Endodermal cell (in vitro differentiated cells): ENCODE results near the gene KRT40. TPM values are rescaled to one million over a fixed set of nuclear protein-coding genes. Genes with fewer than 3 reads are reported as not detected.

Experiments
- DNase-seq: peaks from one replicate; pipeline ENCODE4 v3.0.0-alpha.2; 2017
- H3K27ac ChIP-seq: 2 replicates; pipeline ENCODE4 v1.5.1; 2013; ENCODE audit warnings: mild to moderate bottlenecking, low read depth, low read length, moderate library complexity
- H3K27me3 ChIP-seq: 2 replicates; pipeline ENCODE4 v1.6.1; 2013; ENCODE audit warnings: mild to moderate bottlenecking, low read length, moderate library complexity; ENCODE audit not compliant: insufficient read depth, control insufficient read depth, poor library complexity, severe bottlenecking
- H3K36me3 ChIP-seq: 2 replicates; pipeline ENCODE4 v1.7.0; 2013; ENCODE audit warnings: mild to moderate bottlenecking, low read length, moderate library complexity; ENCODE audit not compliant: control insufficient read depth, insufficient read depth
- H3K4me1 ChIP-seq: one replicate; pipeline ENCODE4 v1.7.0; 2013; ENCODE audit warnings: low read length; ENCODE audit not compliant: control insufficient read depth, insufficient read depth
- H3K4me3 ChIP-seq: 2 replicates; pipeline ENCODE4 v1.5.1; 2013; ENCODE audit warnings: mild to moderate bottlenecking, low read length, moderate library complexity
- H3K9ac ChIP-seq: 2 replicates; pipeline ENCODE4 v1.6.1; 2013; ENCODE audit warnings: mild to moderate bottlenecking, low read length, moderate library complexity; ENCODE audit not compliant: poor library complexity, severe bottlenecking; ENCODE audit errors: extremely low read depth
- H3K9me3 ChIP-seq: 2 replicates; pipeline ENCODE4 v1.6.1; 2013; ENCODE audit warnings: mild to moderate bottlenecking, low read length, moderate library complexity; ENCODE audit not compliant: control insufficient read depth
- H3K27ac Mint-ChIP-seq: 2 replicates; pipeline ENCODE4 v1.8.0; 2020; ENCODE audit warnings: mixed read lengths
- H3K27me3 Mint-ChIP-seq: 2 replicates; pipeline ENCODE4 v1.8.0; 2021; ENCODE audit warnings: mild to moderate bottlenecking, mixed read lengths; ENCODE audit not compliant: insufficient read depth
- H3K36me3 Mint-ChIP-seq: 2 replicates; pipeline ENCODE4 v1.8.0; 2020; ENCODE audit warnings: low read depth, mixed read lengths
- H3K4me1 Mint-ChIP-seq: 2 replicates; pipeline ENCODE4 v1.8.0; 2020; ENCODE audit warnings: mixed read lengths
- H3K4me3 Mint-ChIP-seq: 2 replicates; pipeline ENCODE4 v1.8.0; 2020; ENCODE audit warnings: mild to moderate bottlenecking, moderate library complexity, mixed read lengths
- H3K9me3 Mint-ChIP-seq: 2 replicates; pipeline ENCODE4 v1.8.0; 2020; ENCODE audit warnings: mild to moderate bottlenecking, mixed read lengths
- CTCF ChIP-seq: fragments of 200-600 bp; sonication (generic); conservative IDR thresholded peaks from 2 replicates; pipeline ENCODE4 v1.5.0; 2021; ENCODE audit warnings: antibody characterized with exemption, mild to moderate bottlenecking
- WGBS, 2 experiments: methylation state at CpG; one replicate each; pipeline versions ENCODE4 v1.1.5 to v1.1.7; 2013; ENCODE audit warnings: missing lambda C conversion rate in 2 of 2, mixed read lengths in 1 of 2; ENCODE audit not compliant: insufficient coverage in 1 of 2, insufficient read length in 1 of 2; 5-methylcytosine and 5-hydroxymethylcytosine counted together
- total RNA-seq, 2 donors: library from RNA; stranded (reverse); fragmentation: NEBNext Ultra II Directional in 1 of 2; extraction: Animal tissue kit (Norgen Biotek cat#: 25700) in 1 of 2; gene quantifications; 2 replicates in 1 of 2; 3 replicates in 1 of 2; pipeline ENCODE4 v1.2.1, GENCODE V29; 2021

Gene KRT40
- total RNA-seq, 2 donors from 2014 or later: not detected

- Mint-ChIP-seq H3K9me3 (no peaks in the 10 kb centered on the region), H3K27ac (no peak overlapping the region), H3K4me1 (peaks cover 26% of the 10 kb centered on the region), H3K4me3 (no peak overlapping the region), H3K36me3 (no peaks in the 10 kb centered on the region), H3K27me3 (peaks cover 63% of the 10 kb centered on the region)
- peaks cover 76% of the 10 kb centered on the region for H3K27me3 ChIP-seq
- no peak overlapping the region for H3K9ac ChIP-seq
- H3K36me3 ChIP-seq: no peaks in the 10 kb centered on the region
- DNase-seq: no peak
- no peaks in the 10 kb centered on the region for H3K4me1 ChIP-seq
- H3K27ac ChIP-seq: no peak overlapping the region
- 87 to 93% methylated on average over 4 to 6 of the region's 6 CpGs for WGBS, 2 experiments
- H3K9me3 ChIP-seq: no peaks in the 10 kb centered on the region
- no peak overlapping the region for H3K4me3 ChIP-seq
- no peak for TF ChIP-seq CTCF
Observed at GRCh38 chr17:40940266-40940665, 43.9 kb downstream of the KRT40 start.

GRCh38 chr17:40938981-40939380 lies 45.1 kb downstream of the KRT40 start:
- Histone ChIP-seq H3K27ac (no peak overlapping the region), H3K4me3 (no peak overlapping the region), H3K36me3 (no peaks in the 10 kb centered on the region), H3K9me3 (no peaks in the 10 kb centered on the region), H3K27me3 (peaks cover 81% of the 10 kb centered on the region), H3K9ac (no peak overlapping the region), H3K4me1 (no peaks in the 10 kb centered on the region)
- Mint-ChIP-seq H3K9me3 (no peaks in the 10 kb centered on the region), H3K27me3 (peaks cover 59% of the 10 kb centered on the region), H3K4me1 (peaks cover 14% of the 10 kb centered on the region), H3K4me3 (no peak overlapping the region), H3K36me3 (no peaks in the 10 kb centered on the region), H3K27ac (no peak overlapping the region)
- 86% methylated on average over 3 of the region's 3 CpGs; no CpG with 5 or more reads in 1 of the 2 experiments for WGBS, 2 experiments
- no peak for DNase-seq
- TF ChIP-seq CTCF: no peak

GRCh38 chr17:40937384-40937819 lies 46.7 kb downstream of the KRT40 start, which contains the start of gene KRT23:
Gene KRT23, minus strand, starts transcription at chr17:40937646. Its CDS starts 1,043 bp downstream, at chr17:40936603.
- no peak within 1 kb of the TSS for H3K27ac ChIP-seq
- H3K9me3 Mint-ChIP-seq: no peaks in the 10 kb centered on the region
- WGBS, 2 experiments: 36 to 67% methylated on average over 3 to 9 of the region's 9 CpGs
- H3K9ac ChIP-seq: no peak within 1 kb of the TSS
- TF ChIP-seq CTCF: no peak
- H3K27ac Mint-ChIP-seq: peak within 1 kb of the TSS; percentile 72
- peaks cover 68% of the 10 kb centered on the region for H3K27me3 ChIP-seq
- H3K4me3 Mint-ChIP-seq: no peak within 1 kb of the TSS
- peaks cover 51% of the 10 kb centered on the region for H3K27me3 Mint-ChIP-seq
- H3K9me3 ChIP-seq: no peaks in the 10 kb centered on the region
- peak; percentile 78 for DNase-seq
- peaks cover 13% of the 10 kb centered on the region for H3K4me1 Mint-ChIP-seq
- H3K4me3 ChIP-seq: no peak within 1 kb of the TSS
- no peaks in the 10 kb centered on the region for H3K36me3 ChIP-seq
- H3K36me3 Mint-ChIP-seq: no peaks in the 10 kb centered on the region
- no peaks in the 10 kb centered on the region for H3K4me1 ChIP-seq
